Activated T-cell treated with anti-CD3 and anti-CD28 coated beads for 1 hour (primary cell): ENCODE measurements around the gene PPFIBP2.

Experiments
- DNase-seq: peaks from one replicate; pipeline ENCODE4 v3.0.0-alpha.2; 2020; ENCODE audit warnings: low read depth

The PPFIBP2 gene

GRCh38 chr11:7527029-7527428, 13.2 kb downstream of the PPFIBP2 start:
- peak; percentile 20 for DNase-seq

- DNase-seq: no peak
Observed at GRCh38 chr11:7528514-7529049, 14.8 kb downstream of the PPFIBP2 start.

- no peak for DNase-seq
Observed at GRCh38 chr11:7530013-7530640, 16.3 kb downstream of the PPFIBP2 start.

- DNase-seq: no peak
Observed at GRCh38 chr11:7531011-7531410, 17.2 kb downstream of the PPFIBP2 start.

DNA sequence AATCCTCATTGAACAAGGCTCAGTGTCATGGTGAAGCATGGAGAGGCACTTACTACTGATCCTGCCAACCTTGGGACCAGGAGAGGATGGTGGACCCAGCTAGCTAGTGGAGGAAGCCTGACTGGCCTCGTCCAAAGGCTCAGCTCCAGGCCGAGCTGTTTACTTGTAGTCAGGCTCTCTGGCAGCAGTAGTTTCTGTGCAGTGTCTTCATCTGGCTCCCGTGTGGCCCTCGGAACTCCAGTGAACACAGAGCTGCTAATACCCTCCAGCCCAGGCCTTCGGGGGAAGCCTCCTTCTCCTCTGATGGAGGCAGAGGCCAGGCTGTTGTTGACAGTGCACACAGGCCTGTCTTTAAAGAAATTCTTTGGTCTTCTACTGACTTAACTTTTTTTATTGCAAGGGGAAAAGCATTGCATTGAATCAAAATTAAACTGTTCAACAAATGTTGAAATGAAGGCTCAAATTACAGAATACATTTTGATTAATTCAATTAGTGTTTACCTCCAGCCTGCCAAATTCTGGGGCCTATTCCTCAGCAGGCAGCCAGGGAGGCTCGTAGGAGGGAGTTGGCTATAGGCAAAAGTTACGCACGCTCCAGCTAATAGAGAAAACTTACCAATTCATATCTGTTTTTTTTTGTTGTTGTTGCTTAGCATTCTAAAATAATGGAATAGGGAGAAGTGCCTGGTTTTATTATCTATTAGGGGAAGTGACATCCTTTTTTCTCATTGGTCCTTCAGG, 18.8 kb downstream of the PPFIBP2 start:
- no peak for DNase-seq

DNA sequence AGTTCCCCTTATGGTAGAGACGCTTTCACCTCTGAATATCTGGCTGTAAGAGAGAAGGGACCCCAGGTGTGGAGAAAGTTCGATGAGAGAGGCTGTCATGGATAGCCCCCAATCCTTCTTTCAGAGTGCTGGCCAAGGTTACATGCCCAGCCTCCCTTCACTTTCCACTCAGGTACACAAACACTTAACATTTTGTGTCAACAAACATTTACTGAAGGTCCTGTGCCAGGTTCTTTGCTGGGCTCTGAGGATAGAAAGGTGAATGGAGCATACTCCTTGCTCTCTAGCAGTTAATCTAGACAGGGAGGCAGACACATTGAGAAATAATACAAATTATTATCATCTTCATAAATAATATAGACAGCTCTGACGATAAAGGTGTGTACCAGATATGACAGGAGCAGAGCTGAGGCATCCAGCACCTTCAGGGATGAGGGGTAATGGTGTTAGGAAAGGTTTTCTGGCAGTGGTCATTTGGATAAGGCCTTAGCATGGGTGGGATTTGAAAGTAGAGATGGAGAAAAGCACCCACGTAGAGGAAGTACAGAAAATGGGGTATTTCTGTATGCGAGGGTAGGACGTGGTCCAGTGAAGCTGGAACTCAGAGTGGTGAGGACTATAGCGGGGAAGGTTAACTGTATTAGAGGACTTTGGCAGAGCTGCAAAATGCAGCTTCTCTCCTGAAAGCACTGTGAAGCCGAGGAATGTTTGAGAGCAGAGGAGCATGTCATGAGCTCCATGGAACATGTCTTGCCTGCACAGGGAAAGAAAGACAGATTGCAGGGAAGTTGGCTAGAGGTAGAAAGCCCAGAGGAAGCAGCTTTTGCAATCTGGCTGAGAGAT, 19.6 kb downstream of the PPFIBP2 start:
- no peak for DNase-seq

DNA sequence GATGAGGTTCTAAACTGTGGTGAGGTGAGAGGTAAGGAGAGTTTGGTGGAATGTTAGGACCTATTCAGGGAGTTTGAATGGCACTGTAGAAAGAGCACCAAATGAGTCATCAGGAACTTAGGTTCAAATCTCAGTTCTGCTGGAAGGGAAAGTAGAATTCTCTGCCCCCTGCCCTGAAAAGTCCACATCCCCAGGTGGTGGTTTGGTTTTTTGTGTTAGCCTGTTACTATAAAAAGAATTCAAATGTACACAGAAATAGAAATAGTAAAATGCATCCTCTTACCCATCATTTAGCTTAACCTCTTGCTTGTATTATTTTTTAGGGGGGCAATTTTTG, 20.2 kb downstream of the PPFIBP2 start:
- DNase-seq: no peak

DNA sequence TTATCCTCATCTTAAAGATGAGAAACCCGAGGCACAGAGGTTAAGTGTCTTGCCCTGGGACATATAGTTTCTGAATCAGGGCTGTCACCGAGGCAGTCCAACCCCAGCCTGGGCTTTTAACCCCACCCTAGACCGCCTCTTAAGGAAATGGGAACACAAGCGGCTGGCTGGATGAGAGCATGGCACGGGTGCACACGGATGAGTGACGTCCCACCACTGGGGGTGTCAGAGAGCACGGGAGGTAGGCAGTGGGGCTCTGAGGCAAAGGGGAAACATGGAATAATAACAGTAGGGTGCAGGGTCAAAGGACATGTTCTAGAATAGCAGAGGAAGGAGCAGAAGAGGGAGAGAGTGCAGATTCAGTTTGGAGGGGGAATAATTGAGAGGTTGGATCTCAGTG, 22.3 kb downstream of the PPFIBP2 start:
- no peak for DNase-seq

- DNase-seq: no peak
Observed at GRCh38 chr11:7537265-7537664, 23.5 kb downstream of the PPFIBP2 start.

GRCh38 chr11:7538031-7538430, 24.2 kb downstream of the PPFIBP2 start:
- DNase-seq: no peak

GRCh38 chr11:7538466-7539454, 25.0 kb downstream of the PPFIBP2 start:
- no peak for DNase-seq

DNA sequence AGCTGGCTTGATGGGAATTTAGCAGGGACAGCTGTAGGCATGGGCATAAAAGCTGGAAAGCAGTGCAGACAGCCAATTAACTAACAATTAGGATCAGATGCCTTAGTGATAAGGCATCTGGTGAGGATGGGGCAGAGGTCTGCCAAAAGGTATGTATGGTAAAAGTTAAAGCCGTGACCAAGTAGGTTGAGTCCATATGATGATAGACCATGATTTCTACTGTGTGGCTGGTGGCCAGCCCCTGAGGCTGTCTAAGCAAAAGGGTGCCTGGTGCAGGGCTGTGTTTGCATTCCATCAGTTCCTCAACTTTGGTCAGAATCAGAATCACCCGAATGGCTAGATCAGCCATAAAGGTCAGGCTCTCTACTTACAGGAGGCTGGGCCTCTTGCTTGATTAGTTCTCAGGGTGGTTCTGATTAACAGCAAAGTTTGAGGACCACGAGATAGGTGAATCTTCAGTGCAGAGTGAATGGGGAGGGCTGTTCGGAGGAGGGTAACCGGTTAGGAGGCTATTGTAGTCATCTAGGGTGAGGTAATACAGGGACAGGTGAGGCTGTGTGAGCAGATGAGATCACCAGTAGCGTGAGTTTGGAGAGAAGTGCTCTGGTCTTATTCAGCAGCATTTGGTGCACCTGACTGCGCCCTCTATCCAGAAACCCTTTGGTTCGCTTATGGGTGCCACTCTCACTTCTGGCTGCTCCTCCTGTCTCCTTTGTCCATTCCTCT, 27.2 kb downstream of the PPFIBP2 start:
- DNase-seq: no peak

DNA sequence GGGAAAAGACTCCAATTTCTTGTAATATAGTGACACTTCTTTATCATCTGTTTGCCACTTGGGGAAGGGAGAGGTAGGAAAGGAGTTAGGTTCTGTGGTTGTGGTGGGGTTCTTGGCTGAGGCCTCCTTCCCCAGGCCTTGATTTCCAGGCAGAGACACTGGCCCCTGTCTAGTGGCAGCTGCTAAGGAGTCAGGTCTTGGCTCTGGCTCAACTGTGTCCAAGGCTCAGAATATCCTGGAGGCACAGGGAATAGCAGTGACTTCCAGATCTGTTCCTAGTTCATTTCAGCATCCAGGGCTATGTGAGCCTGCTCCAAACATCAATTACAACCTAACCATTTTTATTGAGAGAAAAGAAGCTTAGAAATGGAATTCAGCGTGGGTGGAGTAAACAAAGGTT, 29.5 kb downstream of the PPFIBP2 start:
- DNase-seq: no peak

- no peak for DNase-seq
Observed at GRCh38 chr11:7544021-7544420, 30.2 kb downstream of the PPFIBP2 start.

GRCh38 chr11:7545611-7546010, 31.8 kb downstream of the PPFIBP2 start:
- no peak for DNase-seq

GRCh38 chr11:7546324-7546791, 32.6 kb downstream of the PPFIBP2 start:
- no peak for DNase-seq

- DNase-seq: no peak
Observed at GRCh38 chr11:7547687-7548086, 33.9 kb downstream of the PPFIBP2 start.

DNA sequence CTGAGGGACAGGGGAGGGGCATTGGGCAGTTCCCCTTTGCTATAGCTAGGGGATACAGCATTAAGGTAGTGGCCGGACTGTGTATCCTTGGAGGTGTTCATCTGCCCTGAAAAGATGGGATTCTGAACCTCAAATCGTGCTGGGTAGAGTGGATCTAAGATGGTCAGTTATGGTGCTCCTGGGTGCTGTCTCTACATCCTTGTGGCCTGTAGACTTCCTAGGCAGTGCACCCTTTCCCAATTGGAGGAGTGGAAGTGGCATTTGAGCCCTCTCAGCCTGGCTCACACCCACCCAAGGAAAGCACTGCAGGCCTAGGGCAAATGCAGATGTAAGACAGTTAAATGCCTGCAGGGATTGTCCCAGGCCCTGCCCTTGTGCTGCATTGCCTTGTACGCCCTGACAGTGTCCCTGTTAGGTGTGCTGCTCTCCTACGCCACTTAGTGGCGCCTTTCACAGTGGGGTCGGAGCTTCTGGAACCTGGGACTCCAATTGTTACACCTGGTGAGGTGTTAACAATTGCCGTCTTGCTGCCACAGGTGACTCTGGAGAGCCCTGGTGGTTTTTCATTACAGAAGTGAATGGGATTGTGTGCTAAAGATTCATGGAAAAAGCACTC, 35.0 kb downstream of the PPFIBP2 start:
- peak; percentile 16 for DNase-seq

GRCh38 chr11:7549681-7550080, 35.9 kb downstream of the PPFIBP2 start:
- no peak for DNase-seq

DNA sequence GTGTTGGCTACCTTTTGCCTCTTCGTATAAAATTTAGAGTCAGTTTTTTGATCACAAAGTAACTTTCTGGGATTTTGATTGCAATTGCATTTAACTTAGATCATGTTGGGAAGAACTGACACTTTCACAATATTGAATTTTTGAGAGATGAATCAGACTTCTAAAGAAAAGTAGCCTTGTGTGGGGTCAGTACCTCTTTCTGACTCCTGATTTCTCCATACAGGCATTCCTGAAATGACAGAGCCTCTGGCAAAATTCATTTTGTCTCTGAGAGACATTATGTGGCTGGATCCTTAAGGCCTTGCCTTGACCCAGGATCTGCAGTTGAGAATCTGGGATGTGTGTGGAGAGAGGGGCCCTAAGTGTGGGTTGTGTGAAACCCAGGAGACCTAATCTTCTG, 37.8 kb downstream of the PPFIBP2 start:
- DNase-seq: no peak
